Measurements from ENCODE around the gene NALCN.

Gene NALCN

GRCh38 chr13:101429733-101430132 lies 13.4 kb upstream of the NALCN start:
- TF ChIP-seq GATA2 (IDR thresholded peaks at IDR 0.05; ENCODE audit: low read depth, low read length) (no peak), GATA3 (IDR thresholded peaks at IDR 0.05; ENCODE audit: low read depth, low read length) (no peak)

- TF ChIP-seq GATA3 (IDR thresholded peaks at IDR 0.05; ENCODE audit: low read depth, low read length) (no peak), GATA2 (IDR thresholded peaks at IDR 0.05; ENCODE audit: low read depth, low read length) (no peak)
These were observed 9.3 kb upstream of the NALCN start for GRCh38 chr13:101425623-101426022.

GRCh38 chr13:101425156-101425471 lies 8.8 kb upstream of the NALCN start:
- TF ChIP-seq GATA2 (IDR thresholded peaks at IDR 0.05; ENCODE audit: low read depth, low read length) (no peak), GATA3 (IDR thresholded peaks at IDR 0.05; ENCODE audit: low read depth, low read length) (no peak)

GRCh38 chr13:101424381-101425155 lies 8.3 kb upstream of the NALCN start:
- TF ChIP-seq GATA3 (IDR thresholded peaks at IDR 0.05; ENCODE audit: low read depth, low read length) (no peak), GATA2 (IDR thresholded peaks at IDR 0.05; ENCODE audit: low read depth, low read length) (no peak)

GRCh38 chr13:101423872-101424271 lies 7.6 kb upstream of the NALCN start:
- TF ChIP-seq GATA3 (IDR thresholded peaks at IDR 0.05; ENCODE audit: low read depth, low read length) = no peak
- TF ChIP-seq GATA2 (IDR thresholded peaks at IDR 0.05; ENCODE audit: low read depth, low read length) = no peak

GRCh38 chr13:101417501-101417900 lies 1.2 kb upstream of the NALCN start:
- TF ChIP-seq GATA2 (IDR thresholded peaks at IDR 0.05; ENCODE audit: low read depth, low read length) (no peak), GATA3 (IDR thresholded peaks at IDR 0.05; ENCODE audit: low read depth, low read length) (no peak)

GRCh38 chr13:101417043-101417406 lies 717 bp upstream of the NALCN start:
- TF ChIP-seq GATA2 (IDR thresholded peaks at IDR 0.05; ENCODE audit: low read depth, low read length) (no peak), GATA3 (IDR thresholded peaks at IDR 0.05; ENCODE audit: low read depth, low read length) (no peak)

GRCh38 chr13:101415358-101416174 lies 742 bp downstream of the NALCN start:
- no peak for TF ChIP-seq GATA3 (IDR thresholded peaks at IDR 0.05; ENCODE audit: low read depth, low read length)
- TF ChIP-seq GATA2 (IDR thresholded peaks at IDR 0.05; ENCODE audit: low read depth, low read length) = no peak

GRCh38 chr13:101412076-101412475 lies 4.2 kb downstream of the NALCN start:
- TF ChIP-seq GATA3 (IDR thresholded peaks at IDR 0.05; ENCODE audit: low read depth, low read length) (no peak), GATA2 (IDR thresholded peaks at IDR 0.05; ENCODE audit: low read depth, low read length) (no peak)

GRCh38 chr13:101408992-101409656 lies 7.2 kb downstream of the NALCN start:
- TF ChIP-seq GATA3 (IDR thresholded peaks at IDR 0.05; ENCODE audit: low read depth, low read length) = no peak
- TF ChIP-seq GATA2 (IDR thresholded peaks at IDR 0.05; ENCODE audit: low read depth, low read length) = no peak

- no peak for TF ChIP-seq GATA2 (IDR thresholded peaks at IDR 0.05; ENCODE audit: low read depth, low read length)
These were observed 8.2 kb downstream of the NALCN start for GRCh38 chr13:101408154-101408553.

GRCh38 chr13:101406791-101407190 lies 9.5 kb downstream of the NALCN start:
- TF ChIP-seq GATA2 (IDR thresholded peaks at IDR 0.05; ENCODE audit: low read depth, low read length) = no peak
- no peak for TF ChIP-seq GATA3 (IDR thresholded peaks at IDR 0.05; ENCODE audit: low read depth, low read length)

- no peak for TF ChIP-seq GATA3 (IDR thresholded peaks at IDR 0.05; ENCODE audit: low read depth, low read length)
- no peak for TF ChIP-seq GATA2 (IDR thresholded peaks at IDR 0.05; ENCODE audit: low read depth, low read length)
These were observed 15.1 kb downstream of the NALCN start for GRCh38 chr13:101401196-101401595.

- TF ChIP-seq GATA3 (IDR thresholded peaks at IDR 0.05; ENCODE audit: low read depth, low read length) = no peak
- no peak for TF ChIP-seq GATA2 (IDR thresholded peaks at IDR 0.05; ENCODE audit: low read depth, low read length)
These were observed 16.9 kb downstream of the NALCN start for GRCh38 chr13:101399365-101399764.

- TF ChIP-seq GATA2 (IDR thresholded peaks at IDR 0.05; ENCODE audit: low read depth, low read length) = no peak
- no peak for TF ChIP-seq GATA3 (IDR thresholded peaks at IDR 0.05; ENCODE audit: low read depth, low read length)
These were observed 17.4 kb downstream of the NALCN start for GRCh38 chr13:101398920-101399319.
